OCI-LY3 (cell line): ENCODE measurements around the gene BAZ2B.

ENCODE experiments used
- CTCF ChIP-seq: fragments of 200-600, 300-600 bp; sonication (generic); IDR thresholded peaks from 2 replicates; pipeline ENCODE4 v1.5.1; 2014; ENCODE audit warnings: antibody characterized with exemption, low read length, low read depth
- EZH2phosphoT487 ChIP-seq: fragments of 200-600 bp; shearing (Covaris generic); IDR thresholded peaks from 2 replicates; pipeline ENCODE4 v1.6.1; 2018; ENCODE audit warnings: antibody characterized with exemption, mixed run types, low read depth

- TF ChIP-seq CTCF = no peak
- TF ChIP-seq EZH2phosphoT487 = no peak
These were observed 119.1 kb downstream of the BAZ2B start for GRCh38 chr2:159497256-159497655.
